ENCODE data around the gene CTU1. TPM values are rescaled to one million over a fixed set of nuclear protein-coding genes. Genes with fewer than 3 reads are reported as not detected.

CTU1 gene
- total RNA-seq, 4 donors from 2014 or later: 7.8 to 27.7 (median 8.4) TPM; not detected in 1

- intact Hi-C loops (cut with DNase I; ENCODE audit: low total_unique reads): no loop called here
Measured at GRCh38 chr19:51070334-51071094, 37.7 kb downstream of the CTU1 start.

GRCh38 chr19:51066393-51067186 is 41.6 kb downstream of the CTU1 start:
- Histone ChIP-seq H3K27me3 (no peaks in the 10 kb centered on the region), H3K4me1 (peaks cover 0 to 5% of the 10 kb centered on the region in 2 donors), H3K36me3 (no peaks in the 10 kb centered on the region), H3K9me3 (no peaks in the 10 kb centered on the region), H3K27ac (no peak overlapping the region), H3K4me3 (no peak overlapping the region)
- no peak for DNase-seq
- no peak for TF ChIP-seq CTCF (IDR thresholded peaks at IDR 0.05)
- no peak for TF ChIP-seq POLR2A (IDR thresholded peaks at IDR 0.05)
- intact Hi-C loops (cut with DNase I; ENCODE audit: low total_unique reads): no loop called here

More at GRCh38 chr19:51070334-51071094, 37.7 kb downstream of the CTU1 start:
- Histone ChIP-seq H3K4me1 (no peaks in the 10 kb centered on the region), H3K9me3 (peaks cover 0 to 6% of the 10 kb centered on the region in 2 donors), H3K36me3 (no peaks in the 10 kb centered on the region), H3K4me3 (no peak overlapping the region), H3K27ac (no peak overlapping the region), H3K27me3 (no peaks in the 10 kb centered on the region)
- no peak for DNase-seq
- no peak for TF ChIP-seq CTCF (IDR thresholded peaks at IDR 0.05)
- no peak for TF ChIP-seq POLR2A (IDR thresholded peaks at IDR 0.05)

DNA sequence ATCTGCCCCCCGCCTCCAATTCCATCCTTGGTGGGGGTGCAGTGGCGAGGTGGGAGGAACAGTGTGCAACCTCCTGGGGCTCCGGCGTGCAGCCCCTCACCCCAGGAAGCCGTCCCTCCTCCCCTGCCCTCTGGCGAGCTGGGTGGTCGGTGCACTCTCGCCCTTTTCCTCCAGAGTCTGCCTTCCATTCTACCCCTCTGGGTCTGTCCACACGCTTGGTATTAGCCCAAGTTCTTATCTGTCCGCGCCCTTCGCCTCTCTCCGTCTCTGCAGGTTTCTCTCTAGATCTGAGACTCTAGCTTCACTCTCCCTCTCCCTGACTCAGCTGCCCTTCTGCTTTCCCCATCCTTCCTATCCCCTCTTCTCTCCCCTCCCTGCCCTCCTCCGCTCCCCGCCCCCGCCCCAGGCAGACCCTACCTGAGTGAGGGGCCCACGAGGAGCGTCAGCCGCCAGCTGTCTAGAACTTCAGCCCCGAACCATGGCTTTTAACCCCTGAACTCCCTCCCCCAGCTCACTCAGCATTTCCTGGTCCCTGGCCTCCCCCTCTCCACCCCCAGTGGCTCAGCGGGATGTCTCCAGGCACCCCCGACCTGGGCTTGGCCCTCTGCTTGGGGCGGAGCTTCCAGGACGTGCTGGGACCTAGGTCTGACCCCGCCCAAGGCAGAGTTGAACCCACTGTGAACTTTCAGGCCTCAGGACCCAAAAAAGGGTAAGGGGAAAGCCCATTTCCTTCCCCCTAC is 42.8 kb downstream of the CTU1 start:
- Histone ChIP-seq H3K4me1 (peaks cover 0 to 5% of the 10 kb centered on the region in 2 donors), H3K9me3 (no peaks in the 10 kb centered on the region), H3K4me3 (no peak overlapping the region), H3K36me3 (no peaks in the 10 kb centered on the region), H3K27ac (no peak overlapping the region), H3K27me3 (no peaks in the 10 kb centered on the region)
- no peak for DNase-seq
- intact Hi-C loops (cut with DNase I; ENCODE audit: low total_unique reads): no loop called here
- TF ChIP-seq POLR2A (IDR thresholded peaks at IDR 0.05) (no peak), CTCF (IDR thresholded peaks at IDR 0.05) (no peak)

GRCh38 chr19:51064534-51065220 is 43.5 kb downstream of the CTU1 start, which contains the start of gene KLK13:
Gene KLK13 (minus strand): TSS chr19:51065092. CDS start chr19:51065067, 25 bp downstream.
- Histone ChIP-seq H3K27ac (no peak within 1 kb of the TSS), H3K4me3 (no peak within 1 kb of the TSS), H3K27me3 (no peaks in the 10 kb centered on the region), H3K4me1 (peaks cover 0 to 5% of the 10 kb centered on the region in 2 donors), H3K9me3 (no peaks in the 10 kb centered on the region), H3K36me3 (no peaks in the 10 kb centered on the region)
- DNase-seq: no peak
- TF ChIP-seq POLR2A (IDR thresholded peaks at IDR 0.05): no peak
- no peak for TF ChIP-seq CTCF (IDR thresholded peaks at IDR 0.05)
- intact Hi-C loops (cut with DNase I; ENCODE audit: low total_unique reads): no loop called here

Measured in uterus (tissue), 4 donors.